HEK293 (cell line): Measurements from ENCODE around the gene EFEMP2.
A peak's percentile ranks its signal among the peaks of the same experiment; 100 is the strongest.

Experiments used
- RBAK ChIP-seq: fragments of 450-650 bp; formaldehyde crosslinking; IDR thresholded peaks from 2 replicates; pipeline ENCODE4 v1.5.1; 2016; ENCODE audit warnings: missing biosample characterization, missing genetic modification characterization
- REST ChIP-seq: fragments of 450-650 bp; formaldehyde crosslinking; IDR thresholded peaks from 2 replicates; pipeline ENCODE4 v1.5.1; 2016; ENCODE audit warnings: missing biosample characterization, missing genetic modification characterization
- ZBTB1 ChIP-seq: fragments of 450-650 bp; formaldehyde crosslinking; IDR thresholded peaks from 2 replicates; pipeline ENCODE4 v1.5.1; 2016; ENCODE audit warnings: missing biosample characterization, missing genetic modification characterization
- ZFHX2 ChIP-seq: fragments of 450-650 bp; formaldehyde crosslinking; conservative IDR thresholded peaks from 2 replicates; pipeline ENCODE4 v1.5.1; 2016; ENCODE audit warnings: missing biosample characterization, missing genetic modification characterization
- ZNF18 ChIP-seq: fragments of 450-650 bp; formaldehyde crosslinking; IDR thresholded peaks from 2 replicates; pipeline ENCODE4 v1.5.1; 2016; ENCODE audit warnings: missing biosample characterization, missing genetic modification characterization
- ZNF184 ChIP-seq: fragments of 450-650 bp; IDR thresholded peaks from 2 replicates; pipeline ENCODE4 v1.5.1; 2018; ENCODE audit warnings: missing biosample characterization, mild to moderate bottlenecking, missing genetic modification characterization
- ZNF2 ChIP-seq: fragments of 450-650 bp; formaldehyde crosslinking; IDR thresholded peaks from 2 replicates; pipeline ENCODE4 v1.5.1; 2016; ENCODE audit warnings: missing biosample characterization, missing genetic modification characterization
- ZNF221 ChIP-seq: fragments of 450-650 bp; formaldehyde crosslinking; IDR thresholded peaks from 2 replicates; pipeline ENCODE4 v1.5.1; 2017; ENCODE audit warnings: missing biosample characterization, missing genetic modification characterization, borderline replicate concordance
- ZNF248 ChIP-seq: fragments of 450-650 bp; formaldehyde crosslinking; IDR thresholded peaks from 2 replicates; pipeline ENCODE4 v1.5.1; 2017; ENCODE audit warnings: missing biosample characterization, missing genetic modification characterization
- ZNF266 ChIP-seq: fragments of 450-650 bp; formaldehyde crosslinking; IDR thresholded peaks from 2 replicates; pipeline ENCODE4 v1.5.1; 2016; ENCODE audit warnings: missing biosample characterization, missing genetic modification characterization, low read depth
- ZNF311 ChIP-seq: fragments of 450-650 bp; formaldehyde crosslinking; IDR thresholded peaks from 2 replicates; pipeline ENCODE4 v1.5.1; 2017; ENCODE audit warnings: missing biosample characterization, missing genetic modification characterization, borderline replicate concordance
- ZNF398 ChIP-seq: fragments of 450-650 bp; formaldehyde crosslinking; IDR thresholded peaks from 2 replicates; pipeline ENCODE4 v1.5.1; 2017; ENCODE audit warnings: missing biosample characterization, missing genetic modification characterization
- ZNF423 ChIP-seq: fragments of 450-650 bp; formaldehyde crosslinking; IDR thresholded peaks from 2 replicates; pipeline ENCODE4 v1.5.1; 2016; ENCODE audit warnings: missing biosample characterization, missing genetic modification characterization
- ZNF600 ChIP-seq: fragments of 450-650 bp; formaldehyde crosslinking; IDR thresholded peaks from 2 replicates; pipeline ENCODE4 v1.5.1; 2016; ENCODE audit warnings: missing biosample characterization, missing genetic modification characterization
- ZNF658 ChIP-seq: fragments of 450-650 bp; formaldehyde crosslinking; IDR thresholded peaks from 2 replicates; pipeline ENCODE4; 2016; ENCODE audit warnings: missing biosample characterization, missing genetic modification characterization
- ZNF701 ChIP-seq: fragments of 450-650 bp; formaldehyde crosslinking; IDR thresholded peaks from 2 replicates; pipeline ENCODE4 v1.5.1; 2016; ENCODE audit warnings: missing biosample characterization, missing genetic modification characterization
- ZNF777 ChIP-seq: fragments of 450-650 bp; formaldehyde crosslinking; IDR thresholded peaks from 2 replicates; pipeline ENCODE4 v1.5.1; 2017; ENCODE audit warnings: missing biosample characterization, missing genetic modification characterization, borderline replicate concordance
- ZSCAN16 ChIP-seq: fragments of 450-650 bp; formaldehyde crosslinking; IDR thresholded peaks from 2 replicates; pipeline ENCODE4 v1.5.1; 2016; ENCODE audit warnings: missing biosample characterization, missing genetic modification characterization
- TF ChIP-seq, protein P1 (sequence below): fragments of 450-650 bp; formaldehyde crosslinking; IDR thresholded peaks from 2 replicates; pipeline ENCODE4 v1.5.1; 2016; ENCODE audit warnings: missing biosample characterization, missing genetic modification characterization, borderline replicate concordance
- TF ChIP-seq, protein P2 (sequence below): fragments of 450-650 bp; formaldehyde crosslinking; IDR thresholded peaks from 2 replicates; pipeline ENCODE4 v1.5.1; 2016; ENCODE audit warnings: missing biosample characterization, missing genetic modification characterization
- TF ChIP-seq, protein P3 (sequence below): fragments of 450-650 bp; formaldehyde crosslinking; IDR thresholded peaks from 2 replicates; pipeline ENCODE4 v1.5.1; 2017; ENCODE audit warnings: missing biosample characterization, missing genetic modification characterization

Gene EFEMP2

GRCh38 chr11:65919141-65919572 lies 46.6 kb upstream of the EFEMP2 start, which contains the start of gene DRAP1 (continued):
- TF ChIP-seq ZNF398 (no peak), RBAK (tag by site-specific recombination) (no peak), ZNF18 (tag by site-specific recombination) (no peak), ZNF311 (tag by site-specific recombination) (no peak), ZNF2 (tag by site-specific recombination) (no peak), ZNF423 (tag by site-specific recombination) (no peak), REST (no peak), ZSCAN16 (tag by site-specific recombination) (no peak), ZNF221 (peak; percentile 99; the same call in 1 of the 2 replicates), ZBTB1 (tag by site-specific recombination) (no peak), ZNF701 (tag by site-specific recombination) (no peak), ZNF600 (tag by site-specific recombination) (no peak), ZNF658 (tag by site-specific recombination) (no peak), ZFHX2 (tag by site-specific recombination) (peak; percentile 67), ZNF777 (no peak), ZNF248 (tag by site-specific recombination) (no peak), ZNF266 (tag by site-specific recombination) (no peak), ZNF184 (peak; percentile 96)
- TF ChIP-seq, protein P1, sequence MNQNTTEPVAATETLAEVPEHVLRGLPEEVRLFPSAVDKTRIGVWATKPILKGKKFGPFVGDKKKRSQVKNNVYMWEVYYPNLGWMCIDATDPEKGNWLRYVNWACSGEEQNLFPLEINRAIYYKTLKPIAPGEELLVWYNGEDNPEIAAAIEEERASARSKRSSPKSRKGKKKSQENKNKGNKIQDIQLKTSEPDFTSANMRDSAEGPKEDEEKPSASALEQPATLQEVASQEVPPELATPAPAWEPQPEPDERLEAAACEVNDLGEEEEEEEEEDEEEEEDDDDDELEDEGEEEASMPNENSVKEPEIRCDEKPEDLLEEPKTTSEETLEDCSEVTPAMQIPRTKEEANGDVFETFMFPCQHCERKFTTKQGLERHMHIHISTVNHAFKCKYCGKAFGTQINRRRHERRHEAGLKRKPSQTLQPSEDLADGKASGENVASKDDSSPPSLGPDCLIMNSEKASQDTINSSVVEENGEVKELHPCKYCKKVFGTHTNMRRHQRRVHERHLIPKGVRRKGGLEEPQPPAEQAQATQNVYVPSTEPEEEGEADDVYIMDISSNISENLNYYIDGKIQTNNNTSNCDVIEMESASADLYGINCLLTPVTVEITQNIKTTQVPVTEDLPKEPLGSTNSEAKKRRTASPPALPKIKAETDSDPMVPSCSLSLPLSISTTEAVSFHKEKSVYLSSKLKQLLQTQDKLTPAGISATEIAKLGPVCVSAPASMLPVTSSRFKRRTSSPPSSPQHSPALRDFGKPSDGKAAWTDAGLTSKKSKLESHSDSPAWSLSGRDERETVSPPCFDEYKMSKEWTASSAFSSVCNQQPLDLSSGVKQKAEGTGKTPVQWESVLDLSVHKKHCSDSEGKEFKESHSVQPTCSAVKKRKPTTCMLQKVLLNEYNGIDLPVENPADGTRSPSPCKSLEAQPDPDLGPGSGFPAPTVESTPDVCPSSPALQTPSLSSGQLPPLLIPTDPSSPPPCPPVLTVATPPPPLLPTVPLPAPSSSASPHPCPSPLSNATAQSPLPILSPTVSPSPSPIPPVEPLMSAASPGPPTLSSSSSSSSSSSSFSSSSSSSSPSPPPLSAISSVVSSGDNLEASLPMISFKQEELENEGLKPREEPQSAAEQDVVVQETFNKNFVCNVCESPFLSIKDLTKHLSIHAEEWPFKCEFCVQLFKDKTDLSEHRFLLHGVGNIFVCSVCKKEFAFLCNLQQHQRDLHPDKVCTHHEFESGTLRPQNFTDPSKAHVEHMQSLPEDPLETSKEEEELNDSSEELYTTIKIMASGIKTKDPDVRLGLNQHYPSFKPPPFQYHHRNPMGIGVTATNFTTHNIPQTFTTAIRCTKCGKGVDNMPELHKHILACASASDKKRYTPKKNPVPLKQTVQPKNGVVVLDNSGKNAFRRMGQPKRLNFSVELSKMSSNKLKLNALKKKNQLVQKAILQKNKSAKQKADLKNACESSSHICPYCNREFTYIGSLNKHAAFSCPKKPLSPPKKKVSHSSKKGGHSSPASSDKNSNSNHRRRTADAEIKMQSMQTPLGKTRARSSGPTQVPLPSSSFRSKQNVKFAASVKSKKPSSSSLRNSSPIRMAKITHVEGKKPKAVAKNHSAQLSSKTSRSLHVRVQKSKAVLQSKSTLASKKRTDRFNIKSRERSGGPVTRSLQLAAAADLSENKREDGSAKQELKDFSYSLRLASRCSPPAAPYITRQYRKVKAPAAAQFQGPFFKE (tag by site-specific recombination), result no peak
- TF ChIP-seq, protein P2, sequence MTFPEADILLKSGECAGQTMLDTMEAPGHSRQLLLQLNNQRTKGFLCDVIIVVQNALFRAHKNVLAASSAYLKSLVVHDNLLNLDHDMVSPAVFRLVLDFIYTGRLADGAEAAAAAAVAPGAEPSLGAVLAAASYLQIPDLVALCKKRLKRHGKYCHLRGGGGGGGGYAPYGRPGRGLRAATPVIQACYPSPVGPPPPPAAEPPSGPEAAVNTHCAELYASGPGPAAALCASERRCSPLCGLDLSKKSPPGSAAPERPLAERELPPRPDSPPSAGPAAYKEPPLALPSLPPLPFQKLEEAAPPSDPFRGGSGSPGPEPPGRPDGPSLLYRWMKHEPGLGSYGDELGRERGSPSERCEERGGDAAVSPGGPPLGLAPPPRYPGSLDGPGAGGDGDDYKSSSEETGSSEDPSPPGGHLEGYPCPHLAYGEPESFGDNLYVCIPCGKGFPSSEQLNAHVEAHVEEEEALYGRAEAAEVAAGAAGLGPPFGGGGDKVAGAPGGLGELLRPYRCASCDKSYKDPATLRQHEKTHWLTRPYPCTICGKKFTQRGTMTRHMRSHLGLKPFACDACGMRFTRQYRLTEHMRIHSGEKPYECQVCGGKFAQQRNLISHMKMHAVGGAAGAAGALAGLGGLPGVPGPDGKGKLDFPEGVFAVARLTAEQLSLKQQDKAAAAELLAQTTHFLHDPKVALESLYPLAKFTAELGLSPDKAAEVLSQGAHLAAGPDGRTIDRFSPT, result no peak
- TF ChIP-seq, protein P3, sequence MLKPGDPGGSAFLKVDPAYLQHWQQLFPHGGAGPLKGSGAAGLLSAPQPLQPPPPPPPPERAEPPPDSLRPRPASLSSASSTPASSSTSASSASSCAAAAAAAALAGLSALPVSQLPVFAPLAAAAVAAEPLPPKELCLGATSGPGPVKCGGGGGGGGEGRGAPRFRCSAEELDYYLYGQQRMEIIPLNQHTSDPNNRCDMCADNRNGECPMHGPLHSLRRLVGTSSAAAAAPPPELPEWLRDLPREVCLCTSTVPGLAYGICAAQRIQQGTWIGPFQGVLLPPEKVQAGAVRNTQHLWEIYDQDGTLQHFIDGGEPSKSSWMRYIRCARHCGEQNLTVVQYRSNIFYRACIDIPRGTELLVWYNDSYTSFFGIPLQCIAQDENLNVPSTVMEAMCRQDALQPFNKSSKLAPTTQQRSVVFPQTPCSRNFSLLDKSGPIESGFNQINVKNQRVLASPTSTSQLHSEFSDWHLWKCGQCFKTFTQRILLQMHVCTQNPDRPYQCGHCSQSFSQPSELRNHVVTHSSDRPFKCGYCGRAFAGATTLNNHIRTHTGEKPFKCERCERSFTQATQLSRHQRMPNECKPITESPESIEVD (tag by site-specific recombination), result no peak
